Fibroblast of skin of right biceps (primary cell): ENCODE results near the gene LCN6.
A peak's percentile ranks its signal among the peaks of the same experiment; 100 is the strongest.
"Not testable (repeated sequence)": the region's sequence is repeated elsewhere in the genome, so short reads cannot be mapped to it uniquely, and the experiment has no call there.

Source experiments
- DNase-seq: peaks from one replicate; pipeline ENCODE4 v3.0.0-alpha.2; 2013

Gene LCN6

DNA sequence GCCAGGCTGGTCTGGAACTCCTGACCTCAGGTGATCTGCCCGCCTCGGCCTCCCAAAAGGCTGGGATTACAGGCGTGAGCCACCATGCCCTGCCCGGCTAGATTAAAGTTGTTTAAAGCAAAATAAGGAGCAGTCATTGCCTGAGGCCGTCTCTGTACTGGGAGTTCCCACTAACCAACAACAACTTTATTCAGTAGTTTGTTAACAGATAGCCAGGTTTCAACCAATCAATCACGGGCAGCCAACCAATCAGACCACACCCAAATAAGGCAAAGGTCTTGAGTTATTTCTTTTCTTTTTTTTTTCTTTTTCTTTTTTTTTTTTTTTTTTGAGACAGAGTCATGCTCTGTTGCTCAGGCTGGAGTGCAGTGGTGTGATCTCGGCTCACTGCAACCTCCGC lies 43.6 kb downstream of the LCN6 start:
- DNase-seq, result not testable (repeated sequence)

DNA sequence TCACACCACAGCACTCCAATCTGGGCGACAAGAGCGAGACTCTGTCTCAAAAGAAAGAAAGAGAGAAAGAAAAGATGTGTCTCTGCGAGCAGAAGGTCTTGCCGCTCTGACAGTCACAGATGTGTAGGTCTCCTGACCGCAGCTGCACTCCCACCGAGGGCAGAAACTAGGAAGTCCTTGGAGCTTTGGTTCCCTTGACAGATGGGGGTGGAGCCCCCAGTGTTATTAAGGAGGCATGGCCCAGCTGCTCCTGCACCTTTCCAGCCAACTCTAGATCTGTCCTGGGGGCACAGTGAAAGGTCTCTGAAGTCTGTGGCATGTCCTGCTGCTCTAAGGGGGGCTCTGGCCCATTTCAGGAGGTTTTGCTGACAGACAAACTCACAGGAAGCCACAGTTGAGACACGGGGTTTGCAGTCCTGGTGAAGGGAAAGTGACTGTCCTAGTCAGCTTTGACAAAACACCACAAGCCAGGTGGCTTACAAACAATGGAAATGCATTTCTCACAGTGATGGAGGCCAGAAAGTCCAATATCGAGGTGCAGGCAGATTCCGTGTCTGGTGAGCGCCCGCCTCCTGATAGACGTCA lies 45.0 kb downstream of the LCN6 start:
- DNase-seq, result no peak

DNA sequence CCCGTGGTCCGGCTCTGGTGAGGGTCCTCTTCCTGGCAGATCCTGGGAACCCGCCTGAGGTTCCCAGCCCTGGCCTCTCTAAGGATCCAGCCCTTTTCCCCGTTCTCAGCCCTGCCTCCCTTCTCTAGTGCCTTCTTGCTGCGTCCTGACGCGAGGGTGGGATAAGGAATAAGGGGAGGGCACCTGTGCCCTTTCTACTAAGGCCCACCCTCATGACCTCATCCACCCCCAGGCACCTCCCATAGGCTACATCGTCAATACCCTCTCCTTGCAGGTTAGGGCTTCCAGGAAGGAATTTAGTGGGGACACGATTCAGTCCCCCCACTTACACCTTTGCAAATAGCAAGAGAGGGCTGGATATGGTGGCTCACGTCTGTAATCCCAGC lies 46.7 kb downstream of the LCN6 start:
- DNase-seq, result no peak

- no peak for DNase-seq
These were observed 47.2 kb downstream of the LCN6 start for GRCh38 chr9:136700959-136701667.

DNA sequence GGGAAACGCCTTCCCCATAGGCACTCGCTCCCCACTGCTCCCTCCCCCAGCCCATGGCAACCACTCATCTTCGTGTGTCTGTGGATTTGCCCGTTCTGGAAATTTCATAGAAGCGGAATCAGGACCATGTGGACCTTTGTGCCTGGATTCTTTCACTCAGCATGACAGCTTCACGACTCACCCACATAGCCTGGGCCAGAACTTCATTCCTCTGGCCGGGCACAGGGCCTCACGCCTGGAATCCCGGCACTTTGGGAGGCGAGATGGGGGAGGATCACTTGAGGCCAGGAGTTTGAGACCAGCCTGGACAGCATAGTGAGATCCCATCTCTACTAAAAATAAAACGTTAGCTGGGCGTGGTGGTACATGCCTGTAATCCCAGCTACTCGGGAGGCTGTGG lies 48.0 kb downstream of the LCN6 start:
- peak; percentile 57 for DNase-seq

DNA sequence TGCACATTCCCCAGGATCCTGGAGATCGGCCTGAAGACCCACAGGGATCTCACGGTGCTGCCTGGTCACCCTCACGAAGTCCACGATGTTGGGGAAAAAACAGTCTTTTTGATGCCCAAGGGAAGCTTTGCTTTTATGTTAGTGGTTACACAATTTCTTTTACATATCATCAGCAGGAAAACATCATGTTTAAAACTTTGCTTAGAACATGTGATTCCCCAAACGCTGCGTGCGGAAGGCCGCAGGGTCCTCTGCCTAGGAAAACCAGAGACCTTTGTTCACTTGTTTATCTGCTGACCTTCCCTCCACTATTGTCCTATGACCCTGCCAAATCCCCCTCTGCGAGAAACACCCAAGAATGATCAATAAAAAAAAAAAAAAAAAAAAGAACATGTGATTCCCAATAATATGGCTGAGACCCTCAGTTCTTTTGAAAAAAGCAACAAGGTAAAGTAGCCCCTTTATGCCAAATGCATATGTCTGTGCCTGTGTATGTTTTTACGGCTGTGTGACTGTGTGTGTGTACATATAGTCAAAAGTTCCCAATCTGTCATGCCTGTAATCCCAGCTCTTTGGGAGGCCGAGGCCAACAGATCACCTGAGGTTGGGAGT lies 49.6 kb downstream of the LCN6 start:
- no peak for DNase-seq

- no peak for DNase-seq
These were observed 50.4 kb downstream of the LCN6 start for GRCh38 chr9:136697821-136698526.

- DNase-seq, result no peak
These were observed 51.0 kb downstream of the LCN6 start for GRCh38 chr9:136697146-136697820.

GRCh38 chr9:136696502-136696901 lies 51.8 kb downstream of the LCN6 start:
- no peak for DNase-seq

DNA sequence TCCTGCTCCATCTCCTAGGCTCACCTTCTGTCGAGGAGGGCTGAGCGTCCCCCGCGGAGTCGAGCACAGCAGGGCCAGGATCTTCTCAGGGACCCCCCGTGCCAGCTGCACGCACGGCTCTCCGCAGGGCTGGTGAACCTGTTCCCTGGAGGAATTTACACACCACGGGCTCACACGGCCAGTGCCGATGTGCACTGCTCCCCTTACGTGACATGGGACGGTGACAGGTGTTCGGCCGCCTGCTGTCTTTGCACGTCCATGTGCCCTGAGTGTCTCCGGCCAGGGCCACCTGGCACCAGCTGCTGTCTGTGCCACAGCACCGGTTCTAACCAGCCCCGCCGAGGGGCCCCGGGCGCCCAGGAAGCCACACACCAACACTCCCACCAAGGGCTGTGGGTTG lies 52.4 kb downstream of the LCN6 start:
- DNase-seq, result no peak

- no peak for DNase-seq
These were observed 52.9 kb downstream of the LCN6 start for GRCh38 chr9:136695435-136695895.

- no peak for DNase-seq
These were observed 53.5 kb downstream of the LCN6 start for GRCh38 chr9:136694872-136695247.

GRCh38 chr9:136694163-136694871 lies 54.0 kb downstream of the LCN6 start:
- DNase-seq, result peak; percentile 11
